Suprapubic skin (tissue), 4 donors: Measurements from ENCODE around the gene ORMDL2. TPM values are rescaled to one million over a fixed set of nuclear protein-coding genes. Genes with fewer than 3 reads are reported as not detected.
"Not testable (repeated sequence)": the region's sequence is repeated elsewhere in the genome, so short reads cannot be mapped to it uniquely, and the experiment has no call there.

Experiments used
- DNase-seq, 2 donors: peaks; one replicate each; pipeline ENCODE4 v3.0.0-alpha.2; 2019; ENCODE audit warnings: low spot score in 2 of 2
- H3K27ac ChIP-seq: fragments of 200-600 bp; sonication (generic); one replicate; pipeline ENCODE4 v1.5.1; 2019
- H3K27me3 ChIP-seq: fragments of 200-600 bp; sonication (generic); one replicate; pipeline ENCODE4 v1.5.1; 2019
- H3K36me3 ChIP-seq: fragments of 200-600 bp; sonication (generic); one replicate; pipeline ENCODE4 v1.5.1; 2019
- H3K4me1 ChIP-seq: fragments of 200-600 bp; sonication (generic); one replicate; pipeline ENCODE4 v1.5.1; 2019
- H3K4me3 ChIP-seq: fragments of 200-600 bp; sonication (generic); one replicate; pipeline ENCODE4 v1.5.1; 2019; ENCODE audit warnings: mild to moderate bottlenecking
- H3K9me3 ChIP-seq: fragments of 200-600 bp; sonication (generic); one replicate; pipeline ENCODE4 v1.5.1; 2019
- CTCF ChIP-seq, 2 donors: fragments of 200-600 bp in 1 of 2; fragments of 450-650 bp in 1 of 2; sonication (generic) in 1 of 2; IDR thresholded peaks; one replicate each; pipeline ENCODE4 v1.5.1; 2016 to 2019; ENCODE audit warnings: antibody characterized with exemption in 2 of 2, mild to moderate bottlenecking in 1 of 2, moderate library complexity in 1 of 2
- EP300 ChIP-seq: sonication (generic); formaldehyde crosslinking; IDR thresholded peaks from one replicate; pipeline ENCODE4 v1.6.1; 2017; ENCODE audit warnings: antibody characterized with exemption
- POLR2A ChIP-seq, 2 donors: fragments of 450-650 bp; IDR thresholded peaks; one replicate each; pipeline ENCODE4 v1.6.1; 2017; ENCODE audit warnings: antibody characterized with exemption in 2 of 2, mild to moderate bottlenecking in 2 of 2, moderate library complexity in 2 of 2
- POLR2AphosphoS5 ChIP-seq, 3 donors: sonication (generic); formaldehyde crosslinking; IDR thresholded peaks; one replicate each; pipeline ENCODE4 v1.6.1; 2017; ENCODE audit warnings: antibody characterized with exemption in 3 of 3
- WGBS: methylation state at CpG from one replicate; pipeline ENCODE4 v1.1.5; 2018; 5-methylcytosine and 5-hydroxymethylcytosine counted together
- total RNA-seq, 4 donors: library from RNA; depleted of rRNA; stranded (reverse); fragments of >200 nt; gene quantifications; one replicate each; pipeline ENCODE4 v1.1.0, GENCODE V29; 2016

Gene ORMDL2
- total RNA-seq, 4 donors from 2014 or later = 8.6 to 22.8 (median 18.2) TPM

GRCh38 chr12:55827806-55828205 is 10.0 kb downstream of the ORMDL2 start:
- H3K27me3 ChIP-seq = no peaks in the 10 kb centered on the region
- H3K27ac ChIP-seq = peak overlapping the region; percentile 94
- H3K36me3 ChIP-seq = peaks cover 7% of the 10 kb centered on the region
- H3K9me3 ChIP-seq = no peaks in the 10 kb centered on the region
- 86% methylated on average over 15 of the region's 15 CpGs for WGBS
- peak; percentile 67 to 72 for DNase-seq
- H3K4me3 ChIP-seq = no peak overlapping the region
- no peak for TF ChIP-seq POLR2A (IDR thresholded peaks at IDR 0.05)
- TF ChIP-seq CTCF (IDR thresholded peaks at IDR 0.05) = no peak
- TF ChIP-seq POLR2AphosphoS5 (IDR thresholded peaks at IDR 0.05) = no peak
- no peak for TF ChIP-seq EP300
- peaks cover 61% of the 10 kb centered on the region for H3K4me1 ChIP-seq

GRCh38 chr12:55828357-55828756 is 10.5 kb downstream of the ORMDL2 start:
- no peak for TF ChIP-seq EP300
- no peak for TF ChIP-seq CTCF (IDR thresholded peaks at IDR 0.05)
- TF ChIP-seq POLR2A (IDR thresholded peaks at IDR 0.05) = no peak
- TF ChIP-seq POLR2AphosphoS5 (IDR thresholded peaks at IDR 0.05) = no peak
- DNase-seq = peak; percentile 44 to 66
- WGBS = 86% methylated on average over 5 of the region's 5 CpGs
- H3K27me3 ChIP-seq = no peaks in the 10 kb centered on the region
- H3K9me3 ChIP-seq = no peaks in the 10 kb centered on the region
- peaks cover 64% of the 10 kb centered on the region for H3K4me1 ChIP-seq
- H3K27ac ChIP-seq = peak overlapping the region; percentile 94
- peaks cover 1% of the 10 kb centered on the region for H3K36me3 ChIP-seq
- peak overlapping the region; percentile 76 for H3K4me3 ChIP-seq

- peak; percentile 84 to 87 for DNase-seq
- Histone ChIP-seq H3K27me3 (no peaks in the 10 kb centered on the region), H3K4me3 (peak overlapping the region; percentile 76), H3K27ac (peak overlapping the region; percentile 94), H3K36me3 (peaks cover 5% of the 10 kb centered on the region), H3K9me3 (no peaks in the 10 kb centered on the region), H3K4me1 (peaks cover 58% of the 10 kb centered on the region)
- WGBS = 1% methylated on average over 37 of the region's 37 CpGs
- TF ChIP-seq EP300 = no peak
- TF ChIP-seq CTCF (IDR thresholded peaks at IDR 0.05) = no peak
- no peak for TF ChIP-seq POLR2A (IDR thresholded peaks at IDR 0.05)
- TF ChIP-seq POLR2AphosphoS5 (IDR thresholded peaks at IDR 0.05) = no peak
Measured at GRCh38 chr12:55829967-55830600, 12.2 kb downstream of the ORMDL2 start.

GRCh38 chr12:55830601-55831446 is 13.0 kb downstream of the ORMDL2 start:
- H3K27ac ChIP-seq = peak overlapping the region; percentile 94
- peak overlapping the region; percentile 76 for H3K4me3 ChIP-seq
- H3K27me3 ChIP-seq = no peaks in the 10 kb centered on the region
- DNase-seq = peak; percentile 88 to 90
- no peaks in the 10 kb centered on the region for H3K9me3 ChIP-seq
- peaks cover 11% of the 10 kb centered on the region for H3K36me3 ChIP-seq
- H3K4me1 ChIP-seq = peaks cover 57% of the 10 kb centered on the region
- 19% methylated on average over 6 of the region's 23 CpGs for WGBS
- peak in 1 of 3 donors; percentile 27 for TF ChIP-seq POLR2AphosphoS5 (IDR thresholded peaks at IDR 0.05)
- peak in 1 of 2 donors; percentile 59 for TF ChIP-seq POLR2A (IDR thresholded peaks at IDR 0.05)
- TF ChIP-seq EP300 = no peak

GRCh38 chr12:55831447-55831815 is 13.6 kb downstream of the ORMDL2 start:
- peak; percentile 76 to 77 for DNase-seq
- Histone ChIP-seq H3K36me3 (peaks cover 16% of the 10 kb centered on the region), H3K27ac (peak overlapping the region; percentile 94), H3K4me3 (peak overlapping the region; percentile 76), H3K27me3 (no peaks in the 10 kb centered on the region), H3K4me1 (peaks cover 51% of the 10 kb centered on the region), H3K9me3 (no peaks in the 10 kb centered on the region)
- no peak for TF ChIP-seq POLR2A (IDR thresholded peaks at IDR 0.05)
- peak in 1 of 3 donors; percentile 12 for TF ChIP-seq POLR2AphosphoS5 (IDR thresholded peaks at IDR 0.05)
- 27% methylated on average over 1 of the region's 1 CpG for WGBS

- 97% methylated on average over 9 of the region's 10 CpGs for WGBS
- Histone ChIP-seq H3K4me3 (no peak overlapping the region), H3K27me3 (no peaks in the 10 kb centered on the region), H3K36me3 (peaks cover 22% of the 10 kb centered on the region), H3K27ac (no peak overlapping the region), H3K4me1 (peaks cover 38% of the 10 kb centered on the region), H3K9me3 (no peaks in the 10 kb centered on the region)
- no peak for DNase-seq
- no peak for TF ChIP-seq CTCF (IDR thresholded peaks at IDR 0.05)
- TF ChIP-seq POLR2A (IDR thresholded peaks at IDR 0.05) = no peak
- TF ChIP-seq POLR2AphosphoS5 (IDR thresholded peaks at IDR 0.05) = no peak
- TF ChIP-seq EP300 = no peak
Measured at GRCh38 chr12:55833056-55833455, 15.2 kb downstream of the ORMDL2 start.

DNA sequence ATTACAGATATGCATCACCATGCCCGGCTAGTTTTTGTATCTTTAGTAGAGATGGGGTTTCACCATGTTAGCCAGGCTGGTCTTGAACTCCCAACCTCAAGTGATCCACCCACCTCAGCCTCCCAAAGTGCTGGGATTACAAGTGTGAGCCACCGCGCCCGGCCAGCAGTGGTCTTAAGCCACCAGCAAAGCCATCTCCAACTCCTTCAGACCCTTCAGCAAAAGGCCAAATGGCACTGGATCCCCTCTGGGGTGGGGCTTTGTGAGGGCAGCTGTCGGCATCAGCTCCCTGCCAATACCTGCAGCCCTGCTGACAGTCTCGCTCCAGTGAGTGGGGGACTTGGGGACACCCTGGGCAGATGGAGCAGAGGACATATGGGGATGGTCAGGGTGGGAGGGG is 16.6 kb downstream of the ORMDL2 start:
- not testable (repeated sequence) for H3K4me3 ChIP-seq, DNase-seq
- peaks cover 28% of the 10 kb centered on the region for H3K4me1 ChIP-seq

More for the DNA sequence above, 16.6 kb downstream of the ORMDL2 start:
- H3K36me3 ChIP-seq = peaks cover 22% of the 10 kb centered on the region
- not testable (repeated sequence) for H3K27me3 ChIP-seq, H3K9me3 ChIP-seq, H3K27ac ChIP-seq
- 97% methylated on average over 5 of the region's 6 CpGs for WGBS
